SW 1271 (cell line): ENCODE results near the gene FMN1.

Experiments
- DNase-seq, 2 experiments: peaks; one replicate each; lab custom pipeline; 2025; lab: John Stamatoyannopoulos, UW

The FMN1 gene

GRCh38 chr15:33059184-33059583, 135.3 kb downstream of the FMN1 start:
- no peak for DNase-seq

- DNase-seq, result no peak
Measured at GRCh38 chr15:33057845-33058244, 136.7 kb downstream of the FMN1 start.

- no peak for DNase-seq
Measured at GRCh38 chr15:33055962-33056361, 138.6 kb downstream of the FMN1 start.

DNA sequence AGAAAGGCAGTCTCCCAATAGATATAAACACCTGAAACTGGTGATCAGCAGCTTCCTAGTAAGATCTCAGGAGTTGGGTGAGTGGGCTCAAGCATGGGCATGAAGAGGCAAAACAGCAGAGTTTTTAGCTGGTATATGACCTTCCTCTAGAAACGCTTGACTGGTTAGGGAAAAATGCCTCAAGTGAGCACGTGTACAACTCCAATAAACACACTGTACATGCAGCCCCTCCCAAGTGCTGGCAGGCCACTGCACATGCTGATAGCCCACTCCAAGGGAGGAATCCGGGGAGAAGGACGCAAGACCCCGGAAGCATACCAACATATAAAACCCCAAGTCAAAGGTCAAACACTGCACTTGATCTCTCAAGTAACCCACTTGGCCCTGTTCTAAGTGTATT, 143.0 kb downstream of the FMN1 start:
- DNase-seq, result no peak

GRCh38 chr15:33048255-33048654, 146.3 kb downstream of the FMN1 start:
- no peak for DNase-seq

DNA sequence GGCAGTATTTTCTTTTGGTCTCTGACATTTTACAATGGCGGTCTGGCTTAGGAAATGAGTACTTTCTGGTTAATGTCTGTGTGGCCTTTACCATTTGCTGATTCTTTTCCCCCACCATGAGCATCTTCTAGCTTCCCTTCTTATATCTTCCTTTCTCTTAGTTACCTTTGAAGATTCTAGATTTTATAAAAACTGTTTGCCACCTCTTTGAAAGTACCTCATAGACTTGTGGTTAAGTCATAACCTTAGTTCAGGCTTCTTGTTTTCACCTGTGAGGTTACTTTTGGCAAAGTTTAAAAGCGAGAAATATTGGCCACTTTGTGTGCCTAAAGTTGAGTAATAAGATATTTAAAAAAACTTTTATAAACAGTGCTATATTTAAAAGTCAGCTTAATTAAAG, 147.4 kb downstream of the FMN1 start:
- DNase-seq, result no peak

- DNase-seq, result no peak
Measured at GRCh38 chr15:33046329-33046728, 148.2 kb downstream of the FMN1 start.

DNA sequence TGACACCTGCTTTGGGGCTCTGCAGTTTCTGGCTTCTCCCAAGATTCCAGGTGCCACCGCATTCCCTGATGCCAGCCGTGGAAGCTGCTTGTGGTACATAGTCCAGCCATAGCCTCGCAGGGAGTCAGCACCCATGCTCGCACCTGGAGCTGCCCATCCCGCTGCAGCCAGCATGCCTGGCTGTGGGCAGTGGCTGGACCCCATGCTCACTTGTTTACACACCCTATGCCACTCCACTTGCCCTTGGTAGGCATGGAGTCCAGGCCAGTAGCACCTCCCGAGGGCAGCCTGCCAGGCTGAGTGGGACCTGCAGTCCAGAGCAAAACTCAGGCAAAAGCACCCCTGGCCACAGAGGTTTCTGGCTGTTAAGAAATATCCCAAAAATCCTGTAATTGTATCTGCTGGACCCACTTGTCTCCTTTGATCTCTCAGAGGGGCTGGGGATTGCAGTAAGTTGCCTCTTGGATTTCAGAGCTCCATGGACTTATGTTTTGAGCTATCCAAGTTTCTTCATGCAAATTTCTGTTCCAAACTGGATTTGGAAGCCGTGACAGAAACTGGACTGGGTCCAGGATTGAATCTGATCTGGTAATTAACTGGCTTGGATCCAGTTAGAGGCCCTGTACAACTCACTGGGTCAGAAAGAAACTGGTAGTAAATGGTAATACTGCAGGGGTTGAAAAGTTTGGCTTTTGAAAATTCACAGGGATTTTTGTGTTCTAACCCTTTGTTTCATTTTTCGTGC, 149.3 kb downstream of the FMN1 start:
- DNase-seq, result no peak

GRCh38 chr15:33044598-33044997, 149.9 kb downstream of the FMN1 start:
- no peak for DNase-seq

GRCh38 chr15:33043636-33044035, 150.9 kb downstream of the FMN1 start:
- no peak for DNase-seq

DNA sequence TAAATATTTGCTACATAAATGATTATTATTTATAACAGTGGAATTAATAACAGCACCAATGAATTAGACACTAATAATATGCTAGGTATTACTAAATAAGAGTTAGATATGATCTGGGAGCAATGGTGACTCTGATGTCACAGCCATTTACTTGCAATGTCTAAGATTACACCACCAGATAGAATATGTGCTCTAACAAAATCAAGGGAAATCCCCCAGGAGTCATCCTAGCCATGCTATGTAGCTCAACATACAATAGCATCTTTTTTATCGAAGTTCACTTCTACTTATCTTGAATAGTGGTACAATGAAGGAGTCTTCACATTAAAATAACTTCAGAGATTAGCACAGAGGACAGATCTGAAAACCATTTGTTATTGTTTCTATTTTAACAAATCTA, 154.0 kb downstream of the FMN1 start:
- DNase-seq, result no peak

DNA sequence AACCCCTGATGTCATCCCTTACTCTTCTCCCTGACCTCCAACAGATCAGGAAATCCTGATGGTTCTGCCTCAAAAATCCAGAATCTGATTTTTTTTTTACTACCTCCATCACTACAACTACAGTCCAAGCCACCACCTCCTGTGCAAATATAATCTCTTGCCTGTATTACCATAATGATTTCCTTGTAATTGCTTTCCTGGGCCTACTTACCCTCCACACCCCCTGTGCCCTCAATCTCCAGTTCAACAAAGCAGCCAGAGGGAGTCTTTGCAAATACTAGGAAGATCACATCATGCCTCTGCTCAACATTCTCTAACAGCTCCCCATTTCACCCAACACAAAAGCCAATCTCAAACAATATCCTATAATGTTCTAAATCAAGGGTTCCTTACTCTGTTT, 159.9 kb downstream of the FMN1 start:
- no peak for DNase-seq

DNA sequence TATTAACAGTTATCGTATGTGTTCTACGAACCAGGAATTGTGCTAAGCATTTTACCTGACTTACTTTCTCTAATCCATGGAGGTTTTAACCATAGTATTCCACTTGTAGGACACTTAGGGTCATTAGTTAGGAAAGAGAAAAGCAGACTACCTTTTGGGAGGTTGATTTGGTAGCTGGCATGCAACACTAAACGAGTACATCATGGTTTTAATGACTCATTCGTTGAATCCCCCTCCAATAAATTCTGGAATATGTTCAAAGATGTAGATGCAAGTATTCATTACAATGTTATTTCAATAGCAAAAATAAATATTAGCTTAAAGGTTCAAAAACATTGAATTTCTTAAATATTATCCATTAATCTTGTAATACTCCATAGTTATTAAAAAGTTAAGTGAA, 162.5 kb downstream of the FMN1 start:
- no peak for DNase-seq

DNA sequence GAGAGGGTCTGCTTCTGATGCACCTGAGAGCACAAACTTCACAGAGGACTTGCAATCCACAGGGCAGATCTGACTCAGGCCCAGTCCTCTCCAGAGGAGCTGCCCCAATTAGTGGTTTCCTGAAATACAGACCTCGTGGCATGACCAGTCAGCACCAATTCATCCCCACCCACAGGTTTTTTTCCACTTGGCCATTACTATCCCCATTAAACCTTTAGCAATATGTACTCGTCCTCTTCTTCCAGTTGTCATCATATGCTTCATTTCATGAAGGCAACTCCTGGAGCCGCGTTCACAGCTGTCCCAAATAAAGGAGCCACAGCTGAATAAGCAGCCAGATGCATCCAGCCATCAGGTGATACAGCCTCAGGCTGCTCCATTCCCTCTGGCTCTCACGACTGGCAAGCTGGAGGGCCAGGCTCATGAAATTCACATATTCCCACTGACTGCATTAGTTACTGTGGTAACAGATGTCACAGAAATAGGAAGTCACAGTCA, 163.1 kb downstream of the FMN1 start:
- DNase-seq, result peak; percentile 37 to 69

- DNase-seq, result no peak
Measured at GRCh38 chr15:33030315-33030714, 164.2 kb downstream of the FMN1 start.

DNA sequence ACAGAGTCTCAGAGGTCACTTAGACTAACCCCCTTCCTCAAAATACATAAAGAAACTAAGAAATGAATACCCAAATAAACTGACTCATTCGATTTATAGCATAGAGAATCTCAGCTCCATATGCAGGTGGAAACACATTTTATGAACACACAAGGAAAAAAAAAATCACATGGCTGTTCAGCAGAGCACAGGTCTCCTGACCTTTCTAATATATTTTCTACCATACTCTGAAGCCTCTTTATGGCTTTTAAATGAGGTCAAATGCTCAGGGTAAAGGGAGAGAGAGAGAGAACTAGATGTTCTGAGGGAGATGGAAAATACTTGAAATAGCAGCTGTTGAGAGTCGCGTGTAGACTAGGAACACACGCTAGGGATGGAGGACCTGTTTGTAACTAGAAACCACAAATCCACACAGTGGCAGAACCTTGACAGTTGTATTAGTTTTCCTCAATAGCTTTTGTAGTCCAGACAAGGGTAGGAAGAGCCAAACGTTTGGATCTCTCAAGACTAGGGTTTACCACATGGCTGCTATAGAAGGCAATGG, 165.3 kb downstream of the FMN1 start:
- DNase-seq, result no peak

DNA sequence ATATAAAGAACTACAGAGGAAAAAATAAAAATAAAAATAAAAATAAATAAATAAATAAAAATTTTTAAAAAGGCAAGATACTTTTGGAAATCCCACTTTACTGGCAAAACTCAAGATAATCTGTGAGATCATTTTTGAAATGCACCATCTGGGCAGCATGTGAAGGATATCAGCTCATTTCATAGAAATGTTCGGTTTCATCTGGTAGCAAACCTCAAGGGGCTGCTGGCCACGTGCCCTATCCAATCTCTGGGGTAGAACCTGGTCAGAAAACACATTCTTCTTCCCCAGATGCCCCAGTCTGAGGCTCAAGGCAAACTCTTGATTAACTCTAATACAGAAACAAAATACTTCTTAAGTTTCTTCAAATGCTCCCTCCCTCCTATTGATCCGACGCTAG, 166.0 kb downstream of the FMN1 start:
- no peak for DNase-seq

GRCh38 chr15:33027306-33028035, 167.0 kb downstream of the FMN1 start:
- no peak for DNase-seq

GRCh38 chr15:33026614-33027013, 167.9 kb downstream of the FMN1 start:
- no peak for DNase-seq

- peak in 1 of 2 experiments; percentile 77 for DNase-seq
Measured at GRCh38 chr15:33022629-33023028, 171.9 kb downstream of the FMN1 start.

DNA sequence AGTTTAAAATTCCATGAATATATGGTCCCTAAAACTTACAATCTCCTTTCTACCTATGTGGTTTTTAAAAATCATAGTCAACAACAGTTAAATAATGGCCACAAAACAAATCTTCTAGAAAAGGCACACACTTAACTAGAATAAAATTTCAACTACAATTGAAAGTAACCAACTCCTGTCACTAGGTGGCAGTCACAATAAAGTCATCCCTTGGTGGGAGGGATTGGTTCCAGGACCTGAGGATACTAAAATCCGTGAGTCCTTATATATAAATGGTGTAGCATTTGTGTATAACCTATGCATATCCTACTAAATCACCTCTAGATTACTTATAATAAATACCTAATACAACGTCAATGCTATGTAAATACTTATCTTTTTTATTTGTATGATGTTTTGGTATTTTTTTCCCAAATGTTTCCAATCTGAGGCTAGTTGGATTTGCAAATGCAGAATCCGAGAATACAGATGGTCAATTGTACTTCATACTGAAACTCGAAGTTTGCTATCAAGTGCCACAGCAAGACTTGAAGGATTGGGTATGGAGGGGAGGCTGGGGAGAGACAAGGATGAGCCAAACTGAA, 172.6 kb downstream of the FMN1 start:
- peak; percentile 19 to 55 for DNase-seq

DNA sequence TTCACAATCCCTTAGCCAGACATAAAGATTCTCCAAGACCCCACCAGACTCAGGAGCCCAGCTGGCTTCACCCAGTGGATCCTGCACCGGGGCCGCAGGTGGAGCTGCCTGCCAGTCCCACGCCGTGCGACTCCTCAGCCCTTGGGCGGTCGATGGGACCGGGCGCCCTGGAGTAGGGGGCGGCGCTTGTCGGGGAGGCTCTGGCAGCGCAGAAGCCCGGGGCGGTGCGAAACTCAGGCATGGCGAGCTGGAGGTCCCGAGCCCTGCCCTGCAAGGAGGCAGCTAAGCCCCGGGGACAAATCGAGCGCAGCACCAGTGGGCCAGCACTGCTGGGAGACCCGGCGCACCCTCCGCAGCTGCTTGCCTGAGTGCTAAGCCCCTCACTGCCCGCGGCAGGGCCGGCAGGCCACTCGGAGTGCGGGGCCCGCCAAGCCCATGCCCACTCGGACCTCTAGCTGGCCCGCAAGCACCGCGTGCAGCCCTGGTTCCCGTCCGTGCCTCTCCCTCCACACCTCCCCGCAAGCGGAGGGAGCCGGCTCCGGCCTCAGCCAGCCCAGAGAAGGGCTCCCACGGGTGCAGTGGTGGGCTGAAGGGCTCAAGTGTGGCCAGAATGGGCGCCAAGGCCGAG, 175.0 kb downstream of the FMN1 start:
- no peak for DNase-seq
